ENCODE results near the gene ACTA1.
"Not testable (repeated sequence)": the region's sequence is repeated elsewhere in the genome, so short reads cannot be mapped to it uniquely, and the experiment has no call there.

The ACTA1 gene

GRCh38 chr1:229440851-229441537 is 7.1 kb upstream of the ACTA1 start:
- peak; percentile 81 for DNase-seq (ENCODE audit: low read depth)

DNA sequence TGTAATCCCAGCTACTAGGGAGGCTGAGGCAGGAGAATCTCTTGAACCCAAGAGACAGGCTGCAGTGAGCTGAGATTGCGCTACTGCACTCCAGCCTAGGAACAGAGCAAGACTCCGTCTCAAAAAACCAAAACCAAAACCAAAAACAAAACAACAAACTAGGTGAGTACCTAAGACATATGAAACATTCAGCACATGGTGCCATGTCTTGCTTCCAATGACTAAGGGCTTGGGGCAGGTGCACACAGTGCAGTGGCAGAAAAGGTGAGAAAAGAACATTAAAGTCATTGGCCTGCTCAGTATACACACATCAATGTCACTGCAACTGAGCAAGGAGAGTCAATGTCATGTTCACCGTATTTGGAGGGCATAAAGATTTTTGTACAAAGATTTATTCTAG is 4.1 kb upstream of the ACTA1 start:
- DNase-seq (ENCODE audit: low read depth): no peak

DNA sequence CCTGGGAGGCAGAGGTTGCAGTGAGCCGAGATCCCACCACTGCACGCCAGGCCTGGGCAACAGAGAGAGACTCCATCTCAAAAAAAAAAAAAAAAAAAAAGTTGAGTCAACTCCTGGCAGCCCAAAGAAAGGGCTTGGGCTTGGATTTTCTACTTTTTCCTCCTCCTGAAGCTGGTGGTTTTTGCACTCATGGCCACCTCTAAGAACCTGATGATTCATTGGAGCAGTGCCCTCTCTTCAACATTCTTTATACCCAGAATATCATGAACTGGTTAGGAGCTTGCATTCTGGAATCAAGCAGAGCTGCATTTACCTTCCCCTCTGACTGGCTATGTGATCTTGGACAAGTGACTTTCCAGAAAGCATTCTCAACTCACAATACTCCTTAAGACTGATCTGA is 3.5 kb upstream of the ACTA1 start:
- DNase-seq (ENCODE audit: low read depth): no peak

DNA sequence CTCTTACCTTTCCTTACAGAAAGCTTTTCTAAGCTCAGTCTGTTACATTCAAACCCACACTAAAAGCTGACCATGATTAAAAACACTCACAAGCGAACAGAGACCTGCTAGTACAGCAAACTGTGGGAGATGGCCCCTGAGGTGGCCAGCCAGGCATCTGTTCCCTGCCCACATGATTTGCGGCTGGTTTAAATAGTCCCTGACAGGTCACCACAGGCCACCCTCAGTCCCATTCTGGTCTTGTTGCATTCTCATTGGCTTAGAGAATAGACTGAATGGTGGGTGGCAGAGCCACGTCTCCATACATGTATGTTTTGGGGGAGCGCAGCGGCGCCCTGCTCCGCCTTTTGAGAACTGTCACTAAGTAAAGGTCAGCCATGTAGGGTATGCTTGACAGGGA is 2.3 kb upstream of the ACTA1 start:
- no peak for DNase-seq (ENCODE audit: low read depth)

GRCh38 chr1:229434641-229435051 is 752 bp upstream of the ACTA1 start:
- DNase-seq (ENCODE audit: low read depth): no peak

DNA sequence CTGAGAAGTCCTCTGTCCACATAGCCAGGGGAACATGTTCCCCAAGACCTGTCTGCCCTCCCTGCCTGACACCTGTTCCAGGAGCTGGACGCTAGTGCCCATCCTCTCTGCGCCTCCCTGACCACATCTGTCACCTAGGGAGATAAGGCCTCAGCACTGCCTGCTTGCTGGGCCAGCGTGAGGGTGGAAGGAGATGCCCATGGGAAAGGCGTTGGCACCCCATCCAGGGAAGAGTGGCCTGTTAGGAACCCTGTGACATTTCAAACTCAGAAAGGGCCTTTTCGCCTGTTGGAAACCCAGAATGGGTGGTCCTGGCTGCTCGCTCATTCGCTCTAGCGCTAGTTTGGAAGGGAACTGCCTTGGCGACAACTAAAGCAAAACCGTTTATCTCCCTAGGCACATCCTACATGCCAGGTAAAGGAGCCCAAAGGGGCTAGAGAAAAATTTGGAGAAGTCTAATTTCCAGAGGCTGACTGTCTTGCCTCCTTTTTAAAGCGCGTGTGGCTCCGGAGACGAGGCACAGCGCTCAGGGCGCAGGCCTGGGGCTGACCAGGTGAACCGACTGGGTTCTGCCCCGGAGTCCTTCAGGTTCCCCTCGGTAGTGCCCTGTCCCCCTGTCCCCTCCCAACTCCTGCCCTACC is 410 bp downstream of the ACTA1 start:
- no peak for DNase-seq (ENCODE audit: low read depth)

DNA sequence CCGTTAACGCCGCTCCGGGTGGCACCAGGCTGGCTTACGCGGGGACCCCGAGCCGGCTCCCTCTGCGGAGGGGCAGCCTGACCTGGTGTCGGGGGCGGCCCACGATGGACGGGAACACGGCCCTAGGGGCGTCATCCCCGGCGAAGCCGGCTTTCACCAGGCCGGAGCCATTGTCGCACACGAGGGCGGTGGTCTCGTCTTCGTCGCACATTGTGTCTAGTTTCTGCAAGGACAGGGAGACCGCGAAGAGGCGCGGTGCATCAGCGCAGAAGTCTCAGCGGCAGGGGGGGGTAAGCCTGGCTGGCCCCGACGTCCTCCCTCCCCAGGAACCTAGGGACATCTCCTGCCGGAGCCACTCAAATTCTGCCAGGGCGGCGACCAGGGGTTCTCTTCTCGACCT is 989 bp downstream of the ACTA1 start:
- DNase-seq (ENCODE audit: low read depth): no peak

DNA sequence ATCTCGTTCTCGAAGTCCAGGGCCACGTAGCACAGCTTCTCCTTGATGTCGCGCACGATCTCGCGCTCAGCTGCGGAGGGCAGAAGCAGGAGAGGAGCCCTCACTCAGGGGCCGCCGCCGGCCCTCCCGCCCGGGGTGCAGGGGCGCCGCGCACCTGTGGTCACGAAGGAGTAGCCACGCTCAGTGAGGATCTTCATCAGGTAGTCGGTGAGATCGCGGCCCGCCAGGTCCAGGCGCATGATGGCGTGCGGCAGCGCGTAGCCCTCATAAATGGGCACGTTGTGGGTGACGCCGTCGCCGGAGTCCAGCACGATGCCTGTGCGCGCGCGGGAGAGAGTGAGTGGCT is 1.8 kb downstream of the ACTA1 start:
- no peak for DNase-seq (ENCODE audit: low read depth)

- DNase-seq (ENCODE audit: low read depth): no peak
These were observed 2.4 kb downstream of the ACTA1 start for GRCh38 chr1:229431284-229432115.

- peak; percentile 33 for DNase-seq (ENCODE audit: low read depth)
These were observed 3.1 kb downstream of the ACTA1 start for GRCh38 chr1:229430761-229431283.

DNA sequence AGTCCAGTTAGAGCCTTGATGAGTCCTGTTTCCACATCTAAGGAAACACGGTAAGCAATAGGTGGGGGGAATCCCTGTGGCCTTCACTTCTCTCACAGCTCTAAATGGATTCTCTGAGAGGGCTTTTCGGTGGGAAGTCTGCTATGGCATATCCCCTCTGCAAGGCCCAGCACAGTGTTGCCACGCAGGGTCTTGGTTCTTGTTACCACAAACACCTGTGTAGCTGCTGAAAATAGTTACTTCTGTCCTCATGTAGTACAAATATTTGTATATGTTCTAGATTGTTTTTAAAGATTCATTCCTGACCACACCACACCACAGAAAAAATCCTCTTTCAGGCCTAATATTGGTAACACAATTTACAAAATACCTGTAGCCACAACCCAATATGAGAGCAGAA is 5.6 kb downstream of the ACTA1 start:
- DNase-seq (ENCODE audit: low read depth): no peak

DNA sequence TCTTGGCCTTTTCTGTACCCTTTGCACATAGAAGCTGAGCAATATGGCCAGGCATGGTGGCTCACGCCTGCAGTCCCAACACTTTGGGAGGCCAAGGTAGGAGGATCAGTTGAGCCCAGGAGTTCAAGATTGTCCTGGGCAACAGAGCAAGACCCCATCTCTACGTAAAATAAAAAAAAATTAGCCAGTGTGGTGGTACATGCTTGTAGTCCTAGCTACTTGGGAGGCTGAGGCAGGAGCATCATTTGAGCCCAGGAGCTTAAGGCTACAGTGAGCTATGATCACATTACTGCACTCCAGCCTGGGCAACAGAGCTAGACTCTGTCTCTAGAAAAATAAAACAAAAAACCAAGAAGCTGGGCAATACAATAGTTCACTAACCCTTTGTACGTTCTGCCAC is 6.3 kb downstream of the ACTA1 start:
- DNase-seq (ENCODE audit: low read depth): no peak

DNA sequence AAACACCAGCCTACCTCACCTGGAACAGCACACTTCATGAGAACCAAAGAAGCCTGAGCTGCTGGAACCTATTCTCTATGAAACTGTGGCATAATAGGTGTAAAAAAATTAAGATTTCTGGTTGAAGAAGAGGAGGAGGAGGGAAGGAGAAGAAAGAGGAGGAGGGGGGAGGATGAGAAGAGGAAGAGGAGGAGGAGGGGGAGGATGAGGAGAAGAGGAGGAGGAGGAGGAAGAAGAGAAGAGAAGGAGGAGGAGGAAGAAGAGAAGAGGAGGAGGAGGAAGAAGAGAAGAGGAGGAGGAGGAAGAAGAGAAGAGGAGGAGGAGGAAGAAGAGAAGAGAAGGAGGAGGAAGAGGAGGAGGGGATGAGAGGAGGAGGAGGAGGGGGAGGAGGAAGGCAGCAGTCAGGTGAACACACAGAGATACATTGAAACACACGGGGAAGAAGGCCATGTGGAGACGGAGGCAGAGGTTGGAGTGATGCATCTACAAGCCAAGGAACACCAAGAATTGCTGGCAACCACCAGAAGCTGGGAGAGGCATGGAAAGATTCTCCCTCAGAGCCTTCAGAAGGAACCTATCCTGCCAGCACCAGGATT is 8.2 kb downstream of the ACTA1 start:
- DNase-seq (ENCODE audit: low read depth): no peak

DNA sequence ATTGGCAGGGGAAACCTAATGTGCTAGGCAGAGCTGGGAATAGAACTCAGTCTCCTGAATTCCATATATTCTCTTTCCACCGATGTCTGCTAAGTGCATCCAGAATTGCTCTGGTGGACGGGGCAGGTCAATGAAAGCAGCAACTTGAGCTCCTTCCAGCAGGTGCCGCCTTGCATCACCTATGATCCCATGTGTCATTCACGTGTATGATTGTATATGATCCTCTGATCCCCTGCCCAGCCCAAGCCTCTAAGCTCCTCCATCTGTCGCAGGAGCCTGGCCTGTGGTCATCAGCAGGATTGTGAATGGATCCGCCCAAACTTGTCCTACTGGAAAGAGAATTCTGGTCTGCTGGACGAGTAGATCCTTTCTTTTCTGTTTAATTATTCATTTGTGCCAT is 13.1 kb downstream of the ACTA1 start:
- no peak for DNase-seq (ENCODE audit: low read depth)

GRCh38 chr1:229420224-229420623 is 13.7 kb downstream of the ACTA1 start:
- DNase-seq (ENCODE audit: low read depth): no peak

DNA sequence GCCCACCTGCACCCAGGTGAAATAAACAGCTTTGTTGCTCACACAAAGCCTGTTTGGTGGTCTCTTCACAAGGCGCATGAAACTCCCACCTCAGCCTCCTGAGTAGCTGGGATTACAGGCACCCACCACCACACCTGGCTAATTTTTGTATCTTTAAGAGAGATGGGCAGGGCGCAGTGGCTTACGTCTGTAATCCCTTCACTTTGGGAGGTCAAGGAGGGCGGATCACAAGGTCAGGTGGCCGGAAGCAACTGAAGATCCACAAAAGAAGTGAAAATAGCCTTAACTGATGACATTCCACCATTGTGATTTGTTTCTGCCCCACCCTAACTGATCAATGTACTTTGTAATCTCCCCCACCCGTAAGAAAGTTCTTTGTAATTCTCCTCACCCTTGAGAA is 15.3 kb downstream of the ACTA1 start:
- DNase-seq (ENCODE audit: low read depth): not testable (repeated sequence)

- not testable (repeated sequence) for DNase-seq (ENCODE audit: low read depth)
These were observed 21.1 kb downstream of the ACTA1 start for GRCh38 chr1:229412810-229413209.

GRCh38 chr1:229412056-229412455 is 21.8 kb downstream of the ACTA1 start:
- no peak for DNase-seq (ENCODE audit: low read depth)

- no peak for DNase-seq (ENCODE audit: low read depth)
These were observed 22.3 kb downstream of the ACTA1 start for GRCh38 chr1:229411434-229412055.

DNA sequence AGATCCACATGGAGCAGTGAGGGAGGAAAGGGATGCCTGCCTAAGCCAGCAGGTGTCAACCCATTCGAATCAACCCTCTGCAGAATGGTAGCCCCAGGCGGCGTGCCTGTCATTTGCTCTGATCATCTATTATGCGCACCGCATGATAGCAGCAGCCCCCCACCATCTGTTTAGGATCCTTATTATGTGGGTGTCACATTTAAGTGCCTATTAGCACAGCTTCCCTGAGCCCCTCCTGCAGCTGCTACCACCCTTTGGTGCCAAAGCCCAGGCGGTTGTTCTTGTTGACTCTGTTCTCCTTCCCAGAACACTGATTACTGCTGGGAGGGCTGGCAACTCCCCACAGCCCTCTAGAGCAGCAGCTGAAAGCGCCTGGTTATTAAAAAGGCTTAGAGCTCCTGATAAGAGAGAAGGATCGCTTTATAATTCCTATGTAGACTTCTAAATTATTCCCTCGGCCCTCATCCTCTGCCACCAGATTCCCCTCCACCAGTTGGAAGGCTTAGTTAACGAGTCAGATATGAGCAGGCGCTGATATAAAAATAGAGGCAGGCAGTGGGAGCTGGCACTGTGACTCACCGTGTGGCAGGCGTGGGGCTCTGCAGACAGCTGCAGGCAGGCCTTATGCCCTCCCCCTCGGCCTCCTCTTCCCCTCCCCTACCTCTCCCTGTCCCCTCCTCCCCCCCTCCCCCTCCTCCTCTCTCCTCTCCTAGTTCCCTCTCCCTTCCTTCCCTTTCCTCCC is 23.0 kb downstream of the ACTA1 start:
- DNase-seq (ENCODE audit: low read depth): peak; percentile 27

GRCh38 chr1:229410370-229410691 is 23.6 kb downstream of the ACTA1 start:
- no peak for DNase-seq (ENCODE audit: low read depth)

Measured in iris pigment epithelial cell (primary cell).